HL-60 (cell line): Measurements from ENCODE around the gene VIPR2.

Experiments
- DNase-seq, 2 experiments: peaks; one replicate each; pipeline ENCODE4 v3.0.0-alpha.2; 2010 to 2020; ENCODE audit warnings: low read depth in 1 of 2, low spot score in 1 of 2
- H3K27ac ChIP-seq: fragments of 250-450 bp; sonication (Bioruptor Pico); replicated peaks from 2 replicates; pipeline ENCODE4 v1.5.1; 2020; ENCODE audit warnings: mild to moderate bottlenecking, moderate library complexity
- H3K27me3 ChIP-seq: fragments of 250-450 bp; sonication (Bioruptor Pico); 2 replicates; pipeline ENCODE4 v1.5.1; 2021; ENCODE audit warnings: mild to moderate bottlenecking, moderate library complexity; ENCODE audit not compliant: insufficient read depth, poor library complexity, severe bottlenecking
- H3K4me3 ChIP-seq: replicated peaks from 2 replicates; pipeline ENCODE4 v1.5.1; 2011; ENCODE audit warnings: mild to moderate bottlenecking, control low read depth, low read length; ENCODE audit not compliant: insufficient read depth
- GABPA ChIP-seq: IDR thresholded peaks from 2 replicates; pipeline ENCODE4 v1.6.1; 2012; ENCODE audit warnings: low read depth
- POLR2AphosphoS5 ChIP-seq: IDR thresholded peaks from 2 replicates; pipeline ENCODE4 v1.6.1; 2012; ENCODE audit warnings: low read depth
- SPI1 ChIP-seq: IDR thresholded peaks from 2 replicates; pipeline ENCODE4 v1.6.1; 2012; ENCODE audit warnings: low read depth, mild to moderate bottlenecking, borderline replicate concordance
- TF ChIP-seq, protein P1 (sequence below): IDR thresholded peaks from 2 replicates; pipeline ENCODE4 v1.6.1; 2012; ENCODE audit warnings: low read depth; ENCODE audit not compliant: insufficient replicate concordance
- TF ChIP-seq, protein P2 (sequence below): IDR thresholded peaks from one replicate; pipeline ENCODE4 v1.5.1; 2011; ENCODE audit warnings: low read length, control low read depth, inconsistent platforms; ENCODE audit not compliant: insufficient read depth

The VIPR2 gene

DNA sequence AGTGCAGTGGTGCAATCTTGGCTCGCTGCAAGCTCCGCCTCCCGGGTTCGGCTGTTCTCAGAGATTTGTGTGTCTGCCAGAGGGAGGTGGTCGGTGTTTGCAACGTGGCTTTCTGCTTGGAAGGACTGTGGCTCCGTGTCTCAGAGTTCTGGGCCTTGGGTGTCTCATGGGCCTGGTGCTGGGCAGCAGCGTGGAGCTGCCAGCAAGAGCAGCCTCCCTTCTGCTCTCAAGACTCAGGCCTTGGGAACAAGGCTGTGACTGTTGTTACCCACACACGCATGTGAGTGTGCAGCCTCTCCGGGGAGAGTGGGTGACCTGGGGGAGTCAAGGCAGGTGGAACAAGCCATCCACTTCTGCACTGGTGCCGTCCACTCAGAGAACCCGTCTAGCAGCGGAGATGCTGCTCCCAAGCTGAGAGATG is 52.0 kb downstream of the VIPR2 start:
- no peak overlapping the region for H3K4me3 ChIP-seq
- H3K27ac ChIP-seq: no peak overlapping the region
- H3K27me3 ChIP-seq: peaks cover 2% of the 10 kb centered on the region
- DNase-seq: no peak
- TF ChIP-seq GABPA (no peak), POLR2AphosphoS5 (no peak), SPI1 (no peak)
- TF ChIP-seq, protein P1, sequence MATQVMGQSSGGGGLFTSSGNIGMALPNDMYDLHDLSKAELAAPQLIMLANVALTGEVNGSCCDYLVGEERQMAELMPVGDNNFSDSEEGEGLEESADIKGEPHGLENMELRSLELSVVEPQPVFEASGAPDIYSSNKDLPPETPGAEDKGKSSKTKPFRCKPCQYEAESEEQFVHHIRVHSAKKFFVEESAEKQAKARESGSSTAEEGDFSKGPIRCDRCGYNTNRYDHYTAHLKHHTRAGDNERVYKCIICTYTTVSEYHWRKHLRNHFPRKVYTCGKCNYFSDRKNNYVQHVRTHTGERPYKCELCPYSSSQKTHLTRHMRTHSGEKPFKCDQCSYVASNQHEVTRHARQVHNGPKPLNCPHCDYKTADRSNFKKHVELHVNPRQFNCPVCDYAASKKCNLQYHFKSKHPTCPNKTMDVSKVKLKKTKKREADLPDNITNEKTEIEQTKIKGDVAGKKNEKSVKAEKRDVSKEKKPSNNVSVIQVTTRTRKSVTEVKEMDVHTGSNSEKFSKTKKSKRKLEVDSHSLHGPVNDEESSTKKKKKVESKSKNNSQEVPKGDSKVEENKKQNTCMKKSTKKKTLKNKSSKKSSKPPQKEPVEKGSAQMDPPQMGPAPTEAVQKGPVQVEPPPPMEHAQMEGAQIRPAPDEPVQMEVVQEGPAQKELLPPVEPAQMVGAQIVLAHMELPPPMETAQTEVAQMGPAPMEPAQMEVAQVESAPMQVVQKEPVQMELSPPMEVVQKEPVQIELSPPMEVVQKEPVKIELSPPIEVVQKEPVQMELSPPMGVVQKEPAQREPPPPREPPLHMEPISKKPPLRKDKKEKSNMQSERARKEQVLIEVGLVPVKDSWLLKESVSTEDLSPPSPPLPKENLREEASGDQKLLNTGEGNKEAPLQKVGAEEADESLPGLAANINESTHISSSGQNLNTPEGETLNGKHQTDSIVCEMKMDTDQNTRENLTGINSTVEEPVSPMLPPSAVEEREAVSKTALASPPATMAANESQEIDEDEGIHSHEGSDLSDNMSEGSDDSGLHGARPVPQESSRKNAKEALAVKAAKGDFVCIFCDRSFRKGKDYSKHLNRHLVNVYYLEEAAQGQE: no peak
- TF ChIP-seq, protein P2, sequence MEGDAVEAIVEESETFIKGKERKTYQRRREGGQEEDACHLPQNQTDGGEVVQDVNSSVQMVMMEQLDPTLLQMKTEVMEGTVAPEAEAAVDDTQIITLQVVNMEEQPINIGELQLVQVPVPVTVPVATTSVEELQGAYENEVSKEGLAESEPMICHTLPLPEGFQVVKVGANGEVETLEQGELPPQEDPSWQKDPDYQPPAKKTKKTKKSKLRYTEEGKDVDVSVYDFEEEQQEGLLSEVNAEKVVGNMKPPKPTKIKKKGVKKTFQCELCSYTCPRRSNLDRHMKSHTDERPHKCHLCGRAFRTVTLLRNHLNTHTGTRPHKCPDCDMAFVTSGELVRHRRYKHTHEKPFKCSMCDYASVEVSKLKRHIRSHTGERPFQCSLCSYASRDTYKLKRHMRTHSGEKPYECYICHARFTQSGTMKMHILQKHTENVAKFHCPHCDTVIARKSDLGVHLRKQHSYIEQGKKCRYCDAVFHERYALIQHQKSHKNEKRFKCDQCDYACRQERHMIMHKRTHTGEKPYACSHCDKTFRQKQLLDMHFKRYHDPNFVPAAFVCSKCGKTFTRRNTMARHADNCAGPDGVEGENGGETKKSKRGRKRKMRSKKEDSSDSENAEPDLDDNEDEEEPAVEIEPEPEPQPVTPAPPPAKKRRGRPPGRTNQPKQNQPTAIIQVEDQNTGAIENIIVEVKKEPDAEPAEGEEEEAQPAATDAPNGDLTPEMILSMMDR: no peak

DNA sequence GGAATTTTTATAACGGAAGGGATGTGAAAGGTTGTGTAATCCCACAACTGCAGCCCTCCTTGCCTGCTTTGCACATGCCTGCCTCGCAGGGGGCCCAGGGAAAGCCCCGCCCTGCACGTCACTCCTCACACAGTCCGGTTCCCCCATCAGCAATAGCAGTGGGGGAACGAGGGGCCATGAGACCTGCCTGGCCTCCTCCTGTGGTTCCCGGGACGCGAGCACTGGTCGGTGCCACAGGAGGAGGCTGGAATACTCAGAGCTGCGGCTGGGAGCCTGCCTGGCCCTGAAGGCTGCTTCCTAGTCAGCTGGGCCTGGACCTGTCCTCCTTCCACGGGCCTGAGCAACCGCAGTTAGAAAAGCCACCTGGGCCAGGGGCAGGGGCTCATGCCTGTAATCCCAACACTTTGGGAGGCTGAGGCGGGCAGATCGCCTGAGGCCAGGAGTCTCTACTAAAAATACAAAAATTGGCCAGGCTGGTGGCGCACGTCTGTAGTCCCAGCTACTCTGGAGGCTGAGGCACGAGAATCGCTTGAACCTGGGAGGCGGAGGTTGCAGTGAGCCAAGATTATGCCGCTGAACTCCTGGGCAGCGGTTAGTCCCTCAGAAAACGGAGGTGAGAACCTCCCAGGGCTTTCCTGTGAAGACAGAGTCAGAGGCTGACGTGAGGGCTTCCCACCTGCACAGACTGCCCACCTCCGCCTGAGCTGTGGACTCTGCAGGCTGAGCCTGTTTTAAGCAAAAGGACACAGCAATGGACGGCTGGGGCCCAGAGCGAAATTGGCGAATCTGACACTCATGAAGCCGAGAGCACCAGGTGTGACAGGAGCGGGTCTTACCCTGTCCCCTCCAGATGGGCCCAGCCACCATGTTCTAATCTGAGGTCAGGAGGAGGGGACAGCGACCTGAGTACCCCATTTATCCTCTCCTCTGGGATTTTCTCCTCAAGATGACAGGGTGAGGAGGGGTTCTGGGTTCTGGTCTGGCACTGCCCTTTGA is 52.9 kb downstream of the VIPR2 start:
- Histone ChIP-seq H3K4me3 (no peak overlapping the region), H3K27me3 (peaks cover 2% of the 10 kb centered on the region), H3K27ac (no peak overlapping the region)
- DNase-seq: no peak
- no peak for TF ChIP-seq GABPA

GRCh38 chr7:159091041-159091440 is 53.6 kb downstream of the VIPR2 start:
- Histone ChIP-seq H3K27me3 (peaks cover 2% of the 10 kb centered on the region), H3K27ac (no peak overlapping the region), H3K4me3 (no peak overlapping the region)
- no peak for DNase-seq
- TF ChIP-seq SPI1 (no peak), POLR2AphosphoS5 (no peak), GABPA (no peak)
- TF ChIP-seq, protein P2: no peak
- TF ChIP-seq, protein P1: no peak

- Histone ChIP-seq H3K4me3 (no peak overlapping the region), H3K27ac (no peak overlapping the region), H3K27me3 (no peaks in the 10 kb centered on the region)
- no peak for DNase-seq
- TF ChIP-seq POLR2AphosphoS5: no peak
- TF ChIP-seq, protein P1: no peak
- TF ChIP-seq SPI1: no peak
- no peak for TF ChIP-seq GABPA
- TF ChIP-seq, protein P2: no peak
These were observed 56.4 kb downstream of the VIPR2 start for GRCh38 chr7:159088016-159088865.
